Calu3 (cell line): ENCODE results near the gene RAC2. TPM values are rescaled to one million over a fixed set of nuclear protein-coding genes. Genes with fewer than 3 reads are reported as not detected.
"Not testable (repeated sequence)": the region's sequence is repeated elsewhere in the genome, so short reads cannot be mapped to it uniquely, and the experiment has no call there.

Source experiments
- BruUV-seq: library from RNA; stranded (reverse); fragments of 400-500 nt; replicated peaks from 2 replicates; lab custom pipeline; 2021; lab: Mats Ljungman, UMichigan
- CTCF ChIA-PET: fragments of 300-600 bp; sonication (Branson Sonifier 250); formaldehyde crosslinking; loops from one replicate; lab custom pipeline; 2022; ENCODE audit warnings: antibody characterized with exemption; lab: Charles Lee
- DNase-seq: peaks from one replicate; pipeline ENCODE4 v3.0.0; 2022
- H3K27ac Mint-ChIP-seq: one replicate; pipeline ENCODE4 v1.8.0; 2022; ENCODE audit warnings: mixed read lengths; ENCODE audit not compliant: unreplicated experiment
- H3K27me3 Mint-ChIP-seq: one replicate; pipeline ENCODE4 v1.8.0; 2022; ENCODE audit warnings: mixed read lengths; ENCODE audit not compliant: unreplicated experiment
- H3K36me3 Mint-ChIP-seq: one replicate; pipeline ENCODE4 v1.8.0; 2022; ENCODE audit warnings: mild to moderate bottlenecking, moderate library complexity, mixed read lengths; ENCODE audit not compliant: insufficient read depth, unreplicated experiment
- H3K4me1 Mint-ChIP-seq: one replicate; pipeline ENCODE4 v1.8.0; 2022; ENCODE audit warnings: mild to moderate bottlenecking, low read depth, mixed read lengths; ENCODE audit not compliant: unreplicated experiment
- H3K4me3 Mint-ChIP-seq: one replicate; pipeline ENCODE4 v1.8.0; 2022; ENCODE audit warnings: mild to moderate bottlenecking, low read depth, moderate library complexity, mixed read lengths; ENCODE audit not compliant: unreplicated experiment
- H3K9me3 Mint-ChIP-seq: one replicate; pipeline ENCODE4 v1.8.0; 2022; ENCODE audit warnings: low read depth, mixed read lengths; ENCODE audit not compliant: unreplicated experiment
- CTCF ChIP-seq: fragments of 200-600 bp; IDR thresholded peaks from one replicate; pipeline ENCODE4 v1.8.0; 2022; ENCODE audit warnings: antibody characterized with exemption; ENCODE audit not compliant: unreplicated experiment
- intact Hi-C: fragments of 100-400 bp; cut with micrococcal nuclease; formaldehyde crosslinking; loops from one replicate; pipeline ENCODE4 v1.10.0; 2022; ENCODE audit not compliant: unreplicated experiment
- total RNA-seq: library from RNA; stranded (reverse); gene quantifications from 2 replicates; pipeline ENCODE4 v1.2.3, GENCODE V29; 2022

Gene RAC2
- total RNA-seq, 1 experiment from 2014 or later: 21.0 TPM

- peaks cover 31% of the 10 kb centered on the region for H3K4me1 Mint-ChIP-seq
These were observed 10.3 kb upstream of the RAC2 start for GRCh38 chr22:37254209-37254866.

GRCh38 chr22:37253126-37253660 lies 9.1 kb upstream of the RAC2 start:
- BruUV-seq: no TSS peak
- intact Hi-C loops: loop anchor here (10.0 kb wide), 1 partner anchor 88 kb away; no protein-coding TSS in a partner anchor
- Mint-ChIP-seq H3K4me1 (peaks cover 29% of the 10 kb centered on the region), H3K27me3 (no peaks in the 10 kb centered on the region), H3K9me3 (no peaks in the 10 kb centered on the region), H3K4me3 (no peak overlapping the region), H3K36me3 (no peaks in the 10 kb centered on the region), H3K27ac (no peak overlapping the region)
- CTCF ChIA-PET: no interaction called here
- no peak for DNase-seq
- TF ChIP-seq CTCF: no peak

More at GRCh38 chr22:37254209-37254866, 10.3 kb upstream of the RAC2 start:
- CTCF ChIA-PET: interaction anchor here (0.6 to 1.2 kb wide), 5 partner anchors 48 to 450 kb away, joined by 3 to 7 read pairs (median 3); no protein-coding TSS in a partner anchor
- TF ChIP-seq CTCF: no peak
- peak; percentile 41 for DNase-seq
- BruUV-seq: no TSS peak
- H3K27me3 Mint-ChIP-seq: no peaks in the 10 kb centered on the region
- H3K9me3 Mint-ChIP-seq: no peaks in the 10 kb centered on the region
- no peak overlapping the region for H3K4me3 Mint-ChIP-seq
- no peaks in the 10 kb centered on the region for H3K36me3 Mint-ChIP-seq
- H3K27ac Mint-ChIP-seq: no peak overlapping the region
- intact Hi-C loops: loop anchor here (10.0 kb wide), 1 partner anchor 90 kb away; no protein-coding TSS in a partner anchor

GRCh38 chr22:37251836-37252235 lies 7.8 kb upstream of the RAC2 start:
- H3K4me3 Mint-ChIP-seq, H3K9me3 Mint-ChIP-seq, BruUV-seq, H3K27me3 Mint-ChIP-seq, H3K27ac Mint-ChIP-seq, H3K36me3 Mint-ChIP-seq, DNase-seq: not testable (repeated sequence)
- intact Hi-C loops: loop anchor here (10.0 kb wide), 1 partner anchor 87 kb away; no protein-coding TSS in a partner anchor
- peaks cover 28% of the 10 kb centered on the region for H3K4me1 Mint-ChIP-seq
- CTCF ChIA-PET: interaction anchor here (0.7 kb wide), 3 partner anchors 10 to 204 kb away, joined by 3 to 5 read pairs (median 5); no protein-coding TSS in a partner anchor

- no peaks in the 10 kb centered on the region for H3K36me3 Mint-ChIP-seq
- intact Hi-C loops: loop anchor here (10.0 kb wide), 1 partner anchor 85 kb away; no protein-coding TSS in a partner anchor
- H3K9me3 Mint-ChIP-seq: no peaks in the 10 kb centered on the region
- no peak for DNase-seq
- no peak overlapping the region for H3K27ac Mint-ChIP-seq
- peaks cover 10% of the 10 kb centered on the region for H3K4me1 Mint-ChIP-seq
- no peaks in the 10 kb centered on the region for H3K27me3 Mint-ChIP-seq
- BruUV-seq: no TSS peak
- no peak for TF ChIP-seq CTCF
- no peak overlapping the region for H3K4me3 Mint-ChIP-seq
- CTCF ChIA-PET: no interaction called here
These were observed 5.9 kb upstream of the RAC2 start for GRCh38 chr22:37249986-37250385.
